Measurements from ENCODE around the gene SIGLECL1.

The SIGLECL1 gene

DNA sequence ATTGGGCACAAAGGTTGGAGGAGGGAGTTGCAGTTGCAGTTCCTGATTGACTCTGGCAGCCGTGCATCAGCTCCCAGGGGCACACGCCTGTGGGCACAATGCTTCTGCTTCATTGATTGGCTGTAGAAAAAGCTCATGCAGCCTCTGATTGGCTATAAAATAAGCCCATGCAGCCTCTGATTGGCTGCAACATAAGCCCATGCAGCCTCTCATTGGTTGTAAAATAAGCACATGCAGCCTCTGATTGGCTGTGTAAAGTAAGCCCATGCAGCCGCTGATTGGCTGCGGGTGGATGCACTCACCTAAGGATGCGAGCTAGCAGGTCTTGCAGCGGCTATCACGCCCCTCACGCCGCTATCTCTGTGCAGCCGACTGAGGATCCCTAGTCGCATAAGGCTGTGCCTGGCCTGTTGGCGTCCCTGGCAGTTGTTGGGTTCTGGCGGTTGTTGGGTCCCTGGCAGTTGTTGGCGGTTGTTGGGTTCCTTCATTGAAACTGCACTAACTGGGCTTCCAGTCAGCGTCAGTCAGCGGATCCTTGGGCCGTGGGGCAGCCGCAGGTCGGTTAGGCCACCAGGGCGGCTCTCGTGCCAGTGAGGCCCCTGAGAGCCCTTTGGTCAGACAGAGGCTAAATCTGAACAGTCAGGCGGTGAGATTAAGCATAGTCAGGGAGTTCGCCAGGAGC is at the start of gene SIGLECL1:
SIGLECL1 (plus strand) TSS at position 295 of the 682 bp plus-strand sequence. CDS start 12,993 bp downstream, outside the sequence.
- Histone ChIP-seq H3K4me1 (no peaks in the 10 kb centered on the region), H3K36me3 (ENCODE audit: control insufficient read depth, insufficient read depth, low read length) (no peaks in the 10 kb centered on the region), H3K4me3 (ENCODE audit: low read depth, low read length) (no peak within 1 kb of the TSS), H2AFZ (no peak within 1 kb of the TSS), H3K4me2 (ENCODE audit: low read length) (no peak within 1 kb of the TSS), H3K27ac (no peak within 1 kb of the TSS), H3K9me3 (ENCODE audit: control insufficient read depth, low read length) (no peaks in the 10 kb centered on the region), H3K79me2 (no peaks in the 10 kb centered on the region), H3K27me3 (ENCODE audit: control insufficient read depth, insufficient read depth, low read length) (no peaks in the 10 kb centered on the region), H3K9ac (no peak within 1 kb of the TSS)
- TF ChIP-seq, protein P1, sequence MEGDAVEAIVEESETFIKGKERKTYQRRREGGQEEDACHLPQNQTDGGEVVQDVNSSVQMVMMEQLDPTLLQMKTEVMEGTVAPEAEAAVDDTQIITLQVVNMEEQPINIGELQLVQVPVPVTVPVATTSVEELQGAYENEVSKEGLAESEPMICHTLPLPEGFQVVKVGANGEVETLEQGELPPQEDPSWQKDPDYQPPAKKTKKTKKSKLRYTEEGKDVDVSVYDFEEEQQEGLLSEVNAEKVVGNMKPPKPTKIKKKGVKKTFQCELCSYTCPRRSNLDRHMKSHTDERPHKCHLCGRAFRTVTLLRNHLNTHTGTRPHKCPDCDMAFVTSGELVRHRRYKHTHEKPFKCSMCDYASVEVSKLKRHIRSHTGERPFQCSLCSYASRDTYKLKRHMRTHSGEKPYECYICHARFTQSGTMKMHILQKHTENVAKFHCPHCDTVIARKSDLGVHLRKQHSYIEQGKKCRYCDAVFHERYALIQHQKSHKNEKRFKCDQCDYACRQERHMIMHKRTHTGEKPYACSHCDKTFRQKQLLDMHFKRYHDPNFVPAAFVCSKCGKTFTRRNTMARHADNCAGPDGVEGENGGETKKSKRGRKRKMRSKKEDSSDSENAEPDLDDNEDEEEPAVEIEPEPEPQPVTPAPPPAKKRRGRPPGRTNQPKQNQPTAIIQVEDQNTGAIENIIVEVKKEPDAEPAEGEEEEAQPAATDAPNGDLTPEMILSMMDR (IDR thresholded peaks at IDR 0.05), result no peak

DNA sequence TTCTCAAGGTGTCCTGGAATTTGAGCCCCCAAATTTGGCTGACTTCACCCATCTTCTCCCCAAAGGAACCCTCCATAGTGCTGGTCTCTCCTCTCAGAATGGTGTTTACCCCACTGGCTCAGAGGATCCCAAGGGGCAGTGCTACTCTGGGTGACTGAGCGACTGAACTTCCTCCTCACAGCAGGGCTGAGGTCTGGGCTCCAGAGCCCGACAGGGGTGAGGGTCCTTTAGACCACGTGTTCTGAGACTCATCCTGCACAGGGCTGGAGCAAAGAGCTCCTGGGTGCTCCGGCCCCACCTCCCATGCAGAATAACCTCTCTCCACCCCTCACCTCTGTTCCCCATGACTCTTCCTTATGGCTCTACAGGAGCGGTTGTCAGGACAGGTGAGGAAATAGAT is 49.2 kb upstream of the SIGLECL1 start:
- H3K27me3 ChIP-seq (ENCODE audit: control insufficient read depth, insufficient read depth, low read length), result no peaks in the 10 kb centered on the region
- no peak overlapping the region for H3K27ac ChIP-seq
- no peak overlapping the region for H3K9ac ChIP-seq
- H3K9me3 ChIP-seq (ENCODE audit: control insufficient read depth, low read length), result no peaks in the 10 kb centered on the region
- H3K79me2 ChIP-seq, result no peaks in the 10 kb centered on the region
- TF ChIP-seq, protein P1 (IDR thresholded peaks at IDR 0.05), result no peak
- no peaks in the 10 kb centered on the region for H3K36me3 ChIP-seq (ENCODE audit: control insufficient read depth, insufficient read depth, low read length)
- H3K4me3 ChIP-seq (ENCODE audit: low read depth, low read length), result no peak overlapping the region
- H3K4me2 ChIP-seq (ENCODE audit: low read length), result no peak overlapping the region
- no peaks in the 10 kb centered on the region for H3K4me1 ChIP-seq
- H2AFZ ChIP-seq, result no peak overlapping the region

DNA sequence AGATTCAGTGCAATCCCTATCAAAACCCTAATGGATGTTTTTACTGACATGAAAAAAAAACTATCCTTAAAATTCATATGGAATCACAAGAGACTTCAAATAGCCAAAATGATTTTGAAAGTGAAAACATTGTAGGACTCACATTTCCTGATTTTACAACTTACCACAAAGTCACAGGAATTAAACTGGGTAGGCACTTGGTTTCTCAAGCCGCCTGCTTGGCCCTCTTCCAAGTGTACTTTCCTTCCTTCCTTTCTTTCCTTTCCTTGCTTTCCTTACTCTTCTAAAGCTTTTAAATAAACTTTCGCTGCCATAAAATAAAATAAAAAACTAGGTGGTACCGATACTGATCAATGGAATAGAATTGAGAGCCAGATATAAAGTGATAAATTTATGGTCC is 47.0 kb upstream of the SIGLECL1 start:
- no peak overlapping the region for H2AFZ ChIP-seq
- no peaks in the 10 kb centered on the region for H3K36me3 ChIP-seq (ENCODE audit: control insufficient read depth, insufficient read depth, low read length)
- H3K4me2 ChIP-seq (ENCODE audit: low read length), result no peak overlapping the region
- H3K9me3 ChIP-seq (ENCODE audit: control insufficient read depth, low read length), result no peaks in the 10 kb centered on the region
- H3K79me2 ChIP-seq, result no peaks in the 10 kb centered on the region
- no peak overlapping the region for H3K4me3 ChIP-seq (ENCODE audit: low read depth, low read length)
- H3K4me1 ChIP-seq, result no peaks in the 10 kb centered on the region
- no peaks in the 10 kb centered on the region for H3K27me3 ChIP-seq (ENCODE audit: control insufficient read depth, insufficient read depth, low read length)
- TF ChIP-seq, protein P1 (IDR thresholded peaks at IDR 0.05), result no peak
- H3K9ac ChIP-seq, result no peak overlapping the region
- no peak overlapping the region for H3K27ac ChIP-seq

DNA sequence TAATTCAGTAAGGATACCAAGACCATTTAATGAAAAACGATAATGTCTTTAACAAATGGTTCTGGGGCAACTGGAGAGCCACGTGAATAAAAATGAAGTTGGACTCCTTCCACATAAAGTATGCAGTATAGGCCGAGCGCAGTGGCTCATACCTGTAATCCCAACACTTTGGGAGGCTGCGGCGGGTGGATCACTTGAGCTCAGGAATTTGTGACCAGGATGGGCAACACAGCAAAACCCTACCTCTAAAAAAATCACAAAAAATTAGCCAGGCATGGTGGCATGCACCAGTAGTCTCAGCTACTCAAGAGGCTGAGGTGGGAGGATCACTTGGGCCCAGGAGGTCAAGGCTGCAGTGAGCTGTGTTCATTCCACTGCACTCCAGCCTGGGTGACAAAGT is 46.6 kb upstream of the SIGLECL1 start:
- no peaks in the 10 kb centered on the region for H3K9me3 ChIP-seq (ENCODE audit: control insufficient read depth, low read length)
- no peak overlapping the region for H2AFZ ChIP-seq
- H3K4me2 ChIP-seq (ENCODE audit: low read length), result no peak overlapping the region
- no peak overlapping the region for H3K4me3 ChIP-seq (ENCODE audit: low read depth, low read length)
- H3K4me1 ChIP-seq, result no peaks in the 10 kb centered on the region
- no peak overlapping the region for H3K27ac ChIP-seq
- H3K27me3 ChIP-seq (ENCODE audit: control insufficient read depth, insufficient read depth, low read length), result no peaks in the 10 kb centered on the region
- no peak overlapping the region for H3K9ac ChIP-seq
- H3K79me2 ChIP-seq, result no peaks in the 10 kb centered on the region
- no peaks in the 10 kb centered on the region for H3K36me3 ChIP-seq (ENCODE audit: control insufficient read depth, insufficient read depth, low read length)
- TF ChIP-seq, protein P1 (IDR thresholded peaks at IDR 0.05), result no peak

DNA sequence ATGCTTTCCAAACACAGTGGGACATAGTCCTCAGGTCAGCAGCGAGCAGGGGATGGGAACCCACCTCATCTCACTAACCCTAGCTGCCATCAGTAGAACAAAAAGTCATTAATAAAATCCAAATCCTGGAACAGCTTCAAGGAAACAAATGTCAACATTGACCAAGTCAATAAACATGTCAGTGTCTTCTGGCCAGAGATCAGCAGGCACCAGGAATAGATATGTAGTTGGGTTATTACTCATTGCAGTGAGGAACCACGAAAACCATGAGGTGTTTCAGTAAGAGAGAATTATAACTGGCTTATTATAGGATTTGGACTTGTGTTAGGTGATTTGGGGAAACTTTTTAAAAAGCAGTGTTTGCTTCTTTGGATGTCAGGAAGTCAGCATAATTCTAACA is 43.1 kb upstream of the SIGLECL1 start:
- Histone ChIP-seq H3K36me3 (ENCODE audit: control insufficient read depth, insufficient read depth, low read length) (no peaks in the 10 kb centered on the region), H3K4me2 (ENCODE audit: low read length) (no peak overlapping the region), H3K27ac (no peak overlapping the region), H3K27me3 (ENCODE audit: control insufficient read depth, insufficient read depth, low read length) (no peaks in the 10 kb centered on the region), H3K4me3 (ENCODE audit: low read depth, low read length) (no peak overlapping the region), H3K4me1 (no peaks in the 10 kb centered on the region), H3K9me3 (ENCODE audit: control insufficient read depth, low read length) (no peaks in the 10 kb centered on the region), H3K9ac (no peak overlapping the region), H3K79me2 (no peaks in the 10 kb centered on the region), H2AFZ (no peak overlapping the region)
- TF ChIP-seq, protein P1 (IDR thresholded peaks at IDR 0.05), result no peak
